Astrocyte (in vitro differentiated cells and primary cell): ENCODE data around the gene ERN1. TPM values are rescaled to one million over a fixed set of nuclear protein-coding genes. Genes with fewer than 3 reads are reported as not detected.

Experiments
- DNase-seq: peaks from one replicate; pipeline ENCODE4 v3.0.0-alpha.2; 2010; ENCODE audit warnings: low read depth
- FAIRE-seq: peaks from 2 replicates; lab custom pipeline; 2011; peaks lifted over from hg19 to GRCh38; lab: Jason Lieb, UNC
- H2AFZ ChIP-seq: 2 replicates; pipeline ENCODE4 v1.6.0; 2012; ENCODE audit warnings: low read depth, low read length, inconsistent platforms
- H3K27ac ChIP-seq: 2 replicates; pipeline ENCODE4 v1.5.1; 2011; ENCODE audit warnings: low read depth, low read length, inconsistent platforms
- H3K27me3 ChIP-seq: 2 replicates; pipeline ENCODE4 v1.6.0; 2011; ENCODE audit warnings: low read length, inconsistent platforms; ENCODE audit not compliant: insufficient read depth
- H3K36me3 ChIP-seq: 2 replicates; pipeline ENCODE4 v1.5.1; 2011; ENCODE audit warnings: low read length, inconsistent platforms; ENCODE audit not compliant: insufficient read depth
- H3K4me1 ChIP-seq: 2 replicates; pipeline ENCODE4 v1.5.1; 2011; ENCODE audit warnings: low read length, inconsistent platforms; ENCODE audit not compliant: insufficient read depth
- H3K4me2 ChIP-seq: 2 replicates; pipeline ENCODE4 v1.6.0; 2012; ENCODE audit warnings: low read length, inconsistent platforms
- H3K4me3 ChIP-seq: 2 replicates; pipeline ENCODE4 v1.5.1; 2011; ENCODE audit warnings: low read depth, mild to moderate bottlenecking, low read length, inconsistent platforms; ENCODE audit not compliant: insufficient read depth
- H3K79me2 ChIP-seq: 2 replicates; pipeline ENCODE4 v1.6.0; 2012; ENCODE audit warnings: mild to moderate bottlenecking, low read length, inconsistent platforms; ENCODE audit not compliant: insufficient read depth
- H3K9ac ChIP-seq: 2 replicates; pipeline ENCODE4 v1.6.0; 2012; ENCODE audit warnings: mild to moderate bottlenecking, low read length, inconsistent platforms
- H3K9me3 ChIP-seq: 2 replicates; pipeline ENCODE4 v1.5.1; 2012; ENCODE audit warnings: low read depth, mild to moderate bottlenecking, low read length, inconsistent platforms; ENCODE audit not compliant: insufficient read depth
- H4K20me1 ChIP-seq: 2 replicates; pipeline ENCODE4 v1.6.0; 2012; ENCODE audit warnings: low read length, inconsistent platforms; ENCODE audit not compliant: insufficient read depth
- H3K27ac Mint-ChIP-seq: one replicate; pipeline ENCODE4 v1.8.0; 2021; ENCODE audit warnings: mild to moderate bottlenecking, mixed read lengths; ENCODE audit not compliant: unreplicated experiment
- H3K27me3 Mint-ChIP-seq: one replicate; pipeline ENCODE4 v1.8.0; 2021; ENCODE audit warnings: low read depth, mixed read lengths; ENCODE audit not compliant: unreplicated experiment
- H3K36me3 Mint-ChIP-seq: one replicate; pipeline ENCODE4 v1.8.0; 2021; ENCODE audit warnings: low read depth, mixed read lengths; ENCODE audit not compliant: unreplicated experiment
- H3K4me1 Mint-ChIP-seq: one replicate; pipeline ENCODE4 v1.8.0; 2021; ENCODE audit warnings: low read depth, mixed read lengths; ENCODE audit not compliant: unreplicated experiment
- H3K4me3 Mint-ChIP-seq: one replicate; pipeline ENCODE4 v1.8.0; 2021; ENCODE audit warnings: mild to moderate bottlenecking, moderate library complexity, mixed read lengths; ENCODE audit not compliant: unreplicated experiment
- H3K9me3 Mint-ChIP-seq: one replicate; pipeline ENCODE4 v1.8.0; 2021; ENCODE audit warnings: mild to moderate bottlenecking, mixed read lengths; ENCODE audit not compliant: unreplicated experiment
- EZH2 ChIP-seq: IDR thresholded peaks from 2 replicates; pipeline ENCODE4 v1.6.1; 2012; ENCODE audit warnings: mild to moderate bottlenecking, low read length, inconsistent platforms; ENCODE audit not compliant: insufficient read depth
- total RNA-seq: library from RNA; stranded (reverse); gene quantifications from 2 replicates; pipeline ENCODE4 v1.2.1, GENCODE V29; 2021
- TF ChIP-seq, protein P1 (sequence below): IDR thresholded peaks from 2 replicates; pipeline ENCODE4 v1.5.1; 2011; ENCODE audit warnings: low read depth, mild to moderate bottlenecking, inconsistent platforms, low read length, moderate library complexity; ENCODE audit not compliant: insufficient read depth

ERN1 gene
- total RNA-seq, 1 donor from 2014 or later: 11.7 TPM

DNA sequence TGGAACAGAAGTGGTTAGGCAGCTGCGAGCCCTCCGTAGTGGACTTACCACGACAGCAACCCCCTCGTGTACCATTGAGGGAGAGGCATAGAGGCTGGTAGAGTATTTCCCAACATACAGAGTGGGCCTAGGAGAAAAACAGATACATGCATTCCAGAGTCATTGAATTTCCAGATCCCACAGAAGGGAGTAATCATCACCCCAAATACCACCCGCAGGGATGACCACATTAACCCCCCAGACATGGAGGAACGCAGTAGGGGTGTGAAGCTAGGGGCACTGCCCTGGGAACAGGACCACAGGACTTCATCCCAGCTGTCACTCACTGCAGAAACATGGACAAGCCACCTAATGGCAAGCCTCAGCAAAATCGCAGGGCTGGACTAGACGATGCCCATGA, 64.8 kb downstream of the ERN1 start:
- H3K36me3 ChIP-seq: peaks cover 5% of the 10 kb centered on the region
- H3K9ac ChIP-seq: no peak overlapping the region
- H3K4me3 ChIP-seq: no peak overlapping the region
- no peak overlapping the region for H3K27ac Mint-ChIP-seq
- no peak overlapping the region for H3K4me2 ChIP-seq
- peaks cover 16% of the 10 kb centered on the region for H3K9me3 Mint-ChIP-seq
- peaks cover 53% of the 10 kb centered on the region for H3K36me3 Mint-ChIP-seq
- H3K79me2 ChIP-seq: no peaks in the 10 kb centered on the region
- H3K9me3 ChIP-seq: peaks cover 11% of the 10 kb centered on the region
- no peak overlapping the region for H3K4me3 Mint-ChIP-seq
- no peaks in the 10 kb centered on the region for H3K27me3 ChIP-seq
- no peak for DNase-seq
- H4K20me1 ChIP-seq: no peaks in the 10 kb centered on the region
- no peak overlapping the region for H2AFZ ChIP-seq
- no peak for TF ChIP-seq EZH2
- TF ChIP-seq, protein P1, sequence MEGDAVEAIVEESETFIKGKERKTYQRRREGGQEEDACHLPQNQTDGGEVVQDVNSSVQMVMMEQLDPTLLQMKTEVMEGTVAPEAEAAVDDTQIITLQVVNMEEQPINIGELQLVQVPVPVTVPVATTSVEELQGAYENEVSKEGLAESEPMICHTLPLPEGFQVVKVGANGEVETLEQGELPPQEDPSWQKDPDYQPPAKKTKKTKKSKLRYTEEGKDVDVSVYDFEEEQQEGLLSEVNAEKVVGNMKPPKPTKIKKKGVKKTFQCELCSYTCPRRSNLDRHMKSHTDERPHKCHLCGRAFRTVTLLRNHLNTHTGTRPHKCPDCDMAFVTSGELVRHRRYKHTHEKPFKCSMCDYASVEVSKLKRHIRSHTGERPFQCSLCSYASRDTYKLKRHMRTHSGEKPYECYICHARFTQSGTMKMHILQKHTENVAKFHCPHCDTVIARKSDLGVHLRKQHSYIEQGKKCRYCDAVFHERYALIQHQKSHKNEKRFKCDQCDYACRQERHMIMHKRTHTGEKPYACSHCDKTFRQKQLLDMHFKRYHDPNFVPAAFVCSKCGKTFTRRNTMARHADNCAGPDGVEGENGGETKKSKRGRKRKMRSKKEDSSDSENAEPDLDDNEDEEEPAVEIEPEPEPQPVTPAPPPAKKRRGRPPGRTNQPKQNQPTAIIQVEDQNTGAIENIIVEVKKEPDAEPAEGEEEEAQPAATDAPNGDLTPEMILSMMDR: no peak
- peaks cover 3% of the 10 kb centered on the region for H3K4me1 ChIP-seq
- peaks cover 6% of the 10 kb centered on the region for H3K4me1 Mint-ChIP-seq
- no peak overlapping the region for H3K27ac ChIP-seq
- FAIRE-seq: no peak
- no peaks in the 10 kb centered on the region for H3K27me3 Mint-ChIP-seq

DNA sequence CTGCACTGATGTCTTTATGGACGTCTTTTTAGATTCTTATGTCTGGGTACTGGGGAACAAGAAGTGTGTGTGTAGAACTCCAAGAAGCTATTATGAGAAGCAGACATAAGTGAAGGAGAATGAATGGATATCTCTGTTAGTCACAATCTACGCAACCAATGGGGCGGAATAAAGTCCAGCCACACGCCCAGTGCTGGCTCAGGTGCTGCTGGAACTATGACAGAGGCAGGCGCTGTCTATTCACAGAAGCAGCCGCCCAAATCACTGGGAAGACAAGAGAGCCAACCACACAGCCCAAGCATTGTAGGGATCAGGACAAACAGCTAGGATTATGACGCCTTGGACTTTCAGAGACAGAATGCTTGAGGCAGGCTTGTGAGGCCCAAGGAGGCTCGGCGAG, 65.6 kb downstream of the ERN1 start:
- DNase-seq (peak; percentile 36), FAIRE-seq (no peak)
- Mint-ChIP-seq H3K4me1 (peaks cover 9% of the 10 kb centered on the region), H3K27ac (no peak overlapping the region), H3K9me3 (peaks cover 11% of the 10 kb centered on the region), H3K27me3 (no peaks in the 10 kb centered on the region), H3K36me3 (peaks cover 48% of the 10 kb centered on the region), H3K4me3 (no peak overlapping the region)
- Histone ChIP-seq H3K27me3 (no peaks in the 10 kb centered on the region), H3K9ac (no peak overlapping the region), H3K4me1 (peaks cover 3% of the 10 kb centered on the region), H3K36me3 (peaks cover under 1% of the 10 kb centered on the region), H2AFZ (no peak overlapping the region), H3K4me3 (no peak overlapping the region), H3K27ac (no peak overlapping the region), H3K79me2 (no peaks in the 10 kb centered on the region), H3K9me3 (peaks cover 6% of the 10 kb centered on the region), H4K20me1 (no peaks in the 10 kb centered on the region), H3K4me2 (no peak overlapping the region)
- TF ChIP-seq, protein P1: no peak
- TF ChIP-seq EZH2: no peak

DNA sequence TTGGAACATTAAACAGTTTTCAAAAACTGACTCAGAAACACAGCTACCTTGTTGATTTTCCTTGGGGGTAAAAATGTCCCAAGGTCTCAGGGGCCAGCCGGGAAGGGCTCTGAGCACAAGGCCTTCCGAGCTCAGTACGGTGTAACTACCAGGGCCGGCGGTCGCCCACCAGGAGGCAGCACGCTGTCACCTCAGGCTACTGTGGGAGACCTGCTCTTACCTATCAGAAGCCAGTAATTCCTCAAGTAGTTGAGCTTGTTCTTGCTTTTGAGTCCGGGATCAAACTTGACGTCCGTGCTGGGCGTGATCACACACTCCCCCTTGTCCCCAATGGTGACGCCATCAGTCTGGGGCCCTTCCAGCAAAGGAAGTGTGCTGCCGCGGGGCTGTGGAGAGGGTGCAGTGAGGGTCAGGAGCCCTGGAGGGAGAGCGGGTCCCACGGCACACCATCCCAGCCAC, 66.1 kb downstream of the ERN1 start:
- no peak overlapping the region for H3K4me3 Mint-ChIP-seq
- peaks cover 12% of the 10 kb centered on the region for H3K4me1 Mint-ChIP-seq
- DNase-seq (no peak), FAIRE-seq (no peak)
- peaks cover 42% of the 10 kb centered on the region for H3K36me3 Mint-ChIP-seq
- no peak overlapping the region for H3K27ac ChIP-seq
- no peaks in the 10 kb centered on the region for H3K27me3 Mint-ChIP-seq
- H3K36me3 ChIP-seq: no peaks in the 10 kb centered on the region
- no peak overlapping the region for H3K4me3 ChIP-seq
- peaks cover 7% of the 10 kb centered on the region for H3K9me3 Mint-ChIP-seq
- H3K4me1 ChIP-seq: peaks cover 3% of the 10 kb centered on the region
- H3K4me2 ChIP-seq: no peak overlapping the region
- H3K9me3 ChIP-seq: peaks cover 2% of the 10 kb centered on the region
- H2AFZ ChIP-seq: no peak overlapping the region
- no peaks in the 10 kb centered on the region for H3K79me2 ChIP-seq
- no peaks in the 10 kb centered on the region for H3K27me3 ChIP-seq
- no peak for TF ChIP-seq EZH2
- TF ChIP-seq, protein P1: peak; percentile 26
- no peaks in the 10 kb centered on the region for H4K20me1 ChIP-seq
- H3K9ac ChIP-seq: no peak overlapping the region
- H3K27ac Mint-ChIP-seq: no peak overlapping the region
